ENCODE measurements around the gene GPR141.
A peak's percentile ranks its signal among the peaks of the same experiment; 100 is the strongest.
"Not testable (repeated sequence)": the region's sequence is repeated elsewhere in the genome, so short reads cannot be mapped to it uniquely, and the experiment has no call there.

The GPR141 gene

GRCh38 chr7:37684927-37685326 lies 1.4 kb downstream of the GPR141 start:
- no peaks in the 10 kb centered on the region for H3K4me1 ChIP-seq (ENCODE audit: control insufficient read depth in 5 of 5, insufficient read depth in 5 of 5, low read length in 5 of 5)

GRCh38 chr7:37686556-37687345 lies 3.2 kb downstream of the GPR141 start:
- H3K4me3 ChIP-seq (ENCODE audit: low read depth in 1 of 5, low read length in 5 of 5): no peak overlapping the region
- no peaks in the 10 kb centered on the region for H3K27me3 ChIP-seq (ENCODE audit: control insufficient read depth in 5 of 5, insufficient read depth in 4 of 5, low read length in 5 of 5)
- no peaks in the 10 kb centered on the region for H3K36me3 ChIP-seq (ENCODE audit: control insufficient read depth in 5 of 5, insufficient read depth in 5 of 5, low read length in 5 of 5)
- no peak overlapping the region for H3K27ac ChIP-seq (ENCODE audit: low read depth, low read length)
- no peak overlapping the region for H3K9ac ChIP-seq (ENCODE audit: low read length in 5 of 5)
- no peaks in the 10 kb centered on the region for H3K4me1 ChIP-seq (ENCODE audit: control insufficient read depth in 5 of 5, insufficient read depth in 5 of 5, low read length in 5 of 5)
- no peaks in the 10 kb centered on the region for H3K9me3 ChIP-seq (ENCODE audit: control insufficient read depth in 5 of 5, low read length in 5 of 5)

More at GRCh38 chr7:37684927-37685326, 1.4 kb downstream of the GPR141 start:
- H3K9ac ChIP-seq (ENCODE audit: low read length in 5 of 5): no peak overlapping the region
- no peak overlapping the region for H3K27ac ChIP-seq (ENCODE audit: low read depth, low read length)
- H3K9me3 ChIP-seq (ENCODE audit: control insufficient read depth in 5 of 5, low read length in 5 of 5): no peaks in the 10 kb centered on the region
- H3K27me3 ChIP-seq (ENCODE audit: control insufficient read depth in 5 of 5, insufficient read depth in 4 of 5, low read length in 5 of 5): no peaks in the 10 kb centered on the region
- H3K4me3 ChIP-seq (ENCODE audit: low read depth in 1 of 5, low read length in 5 of 5): no peak overlapping the region
- no peaks in the 10 kb centered on the region for H3K36me3 ChIP-seq (ENCODE audit: control insufficient read depth in 5 of 5, insufficient read depth in 5 of 5, low read length in 5 of 5)

- Histone ChIP-seq H3K27ac (ENCODE audit: low read depth, low read length) (no peak overlapping the region), H3K9ac (ENCODE audit: low read length in 5 of 5) (no peak overlapping the region), H3K36me3 (ENCODE audit: control insufficient read depth in 5 of 5, insufficient read depth in 5 of 5, low read length in 5 of 5) (no peaks in the 10 kb centered on the region), H3K4me3 (ENCODE audit: low read depth in 1 of 5, low read length in 5 of 5) (peak overlapping the region in 1 of 5 donors; percentile 22), H3K27me3 (ENCODE audit: control insufficient read depth in 5 of 5, insufficient read depth in 4 of 5, low read length in 5 of 5) (no peaks in the 10 kb centered on the region), H3K4me1 (ENCODE audit: control insufficient read depth in 5 of 5, insufficient read depth in 5 of 5, low read length in 5 of 5) (peaks cover 0 to 5% (median 4%) of the 10 kb centered on the region in 5 donors), H3K9me3 (ENCODE audit: control insufficient read depth in 5 of 5, low read length in 5 of 5) (no peaks in the 10 kb centered on the region)
Observed at GRCh38 chr7:37690206-37690605, 6.6 kb downstream of the GPR141 start.

GRCh38 chr7:37694208-37695094 lies 10.9 kb downstream of the GPR141 start:
- no peaks in the 10 kb centered on the region for H3K36me3 ChIP-seq (ENCODE audit: control insufficient read depth in 5 of 5, insufficient read depth in 5 of 5, low read length in 5 of 5)
- no peaks in the 10 kb centered on the region for H3K27me3 ChIP-seq (ENCODE audit: control insufficient read depth in 5 of 5, insufficient read depth in 4 of 5, low read length in 5 of 5)
- no peak overlapping the region for H3K27ac ChIP-seq (ENCODE audit: low read depth, low read length)
- H3K9me3 ChIP-seq (ENCODE audit: control insufficient read depth in 5 of 5, low read length in 5 of 5): no peaks in the 10 kb centered on the region
- peaks cover 0 to 5% (median 4%) of the 10 kb centered on the region in 5 donors for H3K4me1 ChIP-seq (ENCODE audit: control insufficient read depth in 5 of 5, insufficient read depth in 5 of 5, low read length in 5 of 5)
- no peak overlapping the region for H3K4me3 ChIP-seq (ENCODE audit: low read depth in 1 of 5, low read length in 5 of 5)
- H3K9ac ChIP-seq (ENCODE audit: low read length in 5 of 5): no peak overlapping the region

- no peaks in the 10 kb centered on the region for H3K9me3 ChIP-seq (ENCODE audit: control insufficient read depth in 5 of 5, low read length in 5 of 5)
- H3K27ac ChIP-seq (ENCODE audit: low read depth, low read length): no peak overlapping the region
- H3K36me3 ChIP-seq (ENCODE audit: control insufficient read depth in 5 of 5, insufficient read depth in 5 of 5, low read length in 5 of 5): no peaks in the 10 kb centered on the region
- no peak overlapping the region for H3K9ac ChIP-seq (ENCODE audit: low read length in 5 of 5)
- no peaks in the 10 kb centered on the region for H3K27me3 ChIP-seq (ENCODE audit: control insufficient read depth in 5 of 5, insufficient read depth in 4 of 5, low read length in 5 of 5)
- no peak overlapping the region for H3K4me3 ChIP-seq (ENCODE audit: low read depth in 1 of 5, low read length in 5 of 5)
- peaks cover 0 to 5% (median 4%) of the 10 kb centered on the region in 5 donors for H3K4me1 ChIP-seq (ENCODE audit: control insufficient read depth in 5 of 5, insufficient read depth in 5 of 5, low read length in 5 of 5)
Observed at GRCh38 chr7:37698276-37698675, 14.7 kb downstream of the GPR141 start.

GRCh38 chr7:37698782-37699181 lies 15.2 kb downstream of the GPR141 start:
- Histone ChIP-seq H3K9ac (ENCODE audit: low read length in 5 of 5) (no peak overlapping the region), H3K4me1 (ENCODE audit: control insufficient read depth in 5 of 5, insufficient read depth in 5 of 5, low read length in 5 of 5) (peaks cover 0 to 5% (median 4%) of the 10 kb centered on the region in 5 donors)

GRCh38 chr7:37701769-37702168 lies 18.2 kb downstream of the GPR141 start:
- Histone ChIP-seq H3K27ac (ENCODE audit: low read depth, low read length) (no peak overlapping the region), H3K9me3 (ENCODE audit: control insufficient read depth in 5 of 5, low read length in 5 of 5) (no peaks in the 10 kb centered on the region), H3K9ac (ENCODE audit: low read length in 5 of 5) (no peak overlapping the region), H3K4me3 (ENCODE audit: low read depth in 1 of 5, low read length in 5 of 5) (no peak overlapping the region), H3K36me3 (ENCODE audit: control insufficient read depth in 5 of 5, insufficient read depth in 5 of 5, low read length in 5 of 5) (no peaks in the 10 kb centered on the region), H3K27me3 (ENCODE audit: control insufficient read depth in 5 of 5, insufficient read depth in 4 of 5, low read length in 5 of 5) (no peaks in the 10 kb centered on the region), H3K4me1 (ENCODE audit: control insufficient read depth in 5 of 5, insufficient read depth in 5 of 5, low read length in 5 of 5) (peaks cover 0 to 9% (median 6%) of the 10 kb centered on the region in 5 donors)

More at GRCh38 chr7:37698782-37699181, 15.2 kb downstream of the GPR141 start:
- no peaks in the 10 kb centered on the region for H3K36me3 ChIP-seq (ENCODE audit: control insufficient read depth in 5 of 5, insufficient read depth in 5 of 5, low read length in 5 of 5)
- H3K27ac ChIP-seq (ENCODE audit: low read depth, low read length): no peak overlapping the region
- no peaks in the 10 kb centered on the region for H3K9me3 ChIP-seq (ENCODE audit: control insufficient read depth in 5 of 5, low read length in 5 of 5)
- no peak overlapping the region for H3K4me3 ChIP-seq (ENCODE audit: low read depth in 1 of 5, low read length in 5 of 5)
- no peaks in the 10 kb centered on the region for H3K27me3 ChIP-seq (ENCODE audit: control insufficient read depth in 5 of 5, insufficient read depth in 4 of 5, low read length in 5 of 5)

GRCh38 chr7:37703361-37703760 lies 19.8 kb downstream of the GPR141 start:
- no peak overlapping the region for H3K9ac ChIP-seq (ENCODE audit: low read length in 5 of 5)
- peaks cover 0 to 11% (median 6%) of the 10 kb centered on the region in 5 donors for H3K4me1 ChIP-seq (ENCODE audit: control insufficient read depth in 5 of 5, insufficient read depth in 5 of 5, low read length in 5 of 5)
- H3K9me3 ChIP-seq (ENCODE audit: control insufficient read depth in 5 of 5, low read length in 5 of 5): no peaks in the 10 kb centered on the region
- no peaks in the 10 kb centered on the region for H3K27me3 ChIP-seq (ENCODE audit: control insufficient read depth in 5 of 5, insufficient read depth in 4 of 5, low read length in 5 of 5)
- H3K4me3 ChIP-seq (ENCODE audit: low read depth in 1 of 5, low read length in 5 of 5): no peak overlapping the region
- H3K36me3 ChIP-seq (ENCODE audit: control insufficient read depth in 5 of 5, insufficient read depth in 5 of 5, low read length in 5 of 5): no peaks in the 10 kb centered on the region
- H3K27ac ChIP-seq (ENCODE audit: low read depth, low read length): no peak overlapping the region

GRCh38 chr7:37704328-37704833 lies 20.8 kb downstream of the GPR141 start:
- H3K9ac ChIP-seq (ENCODE audit: low read length in 5 of 5); H3K9me3 ChIP-seq (ENCODE audit: control insufficient read depth in 5 of 5, low read length in 5 of 5); H3K27ac ChIP-seq (ENCODE audit: low read depth, low read length); H3K4me3 ChIP-seq (ENCODE audit: low read depth in 1 of 5, low read length in 5 of 5); H3K36me3 ChIP-seq (ENCODE audit: control insufficient read depth in 5 of 5, insufficient read depth in 5 of 5, low read length in 5 of 5); H3K27me3 ChIP-seq (ENCODE audit: control insufficient read depth in 5 of 5, insufficient read depth in 4 of 5, low read length in 5 of 5): not testable (repeated sequence)
- H3K4me1 ChIP-seq (ENCODE audit: control insufficient read depth in 5 of 5, insufficient read depth in 5 of 5, low read length in 5 of 5): peaks cover 0 to 11% (median 6%) of the 10 kb centered on the region in 5 donors

- H3K9me3 ChIP-seq (ENCODE audit: control insufficient read depth in 5 of 5, low read length in 5 of 5): no peaks in the 10 kb centered on the region
- no peaks in the 10 kb centered on the region for H3K27me3 ChIP-seq (ENCODE audit: control insufficient read depth in 5 of 5, insufficient read depth in 4 of 5, low read length in 5 of 5)
- H3K36me3 ChIP-seq (ENCODE audit: control insufficient read depth in 5 of 5, insufficient read depth in 5 of 5, low read length in 5 of 5): no peaks in the 10 kb centered on the region
- peaks cover 0 to 11% (median 6%) of the 10 kb centered on the region in 5 donors for H3K4me1 ChIP-seq (ENCODE audit: control insufficient read depth in 5 of 5, insufficient read depth in 5 of 5, low read length in 5 of 5)
- H3K4me3 ChIP-seq (ENCODE audit: low read depth in 1 of 5, low read length in 5 of 5): no peak overlapping the region
- H3K27ac ChIP-seq (ENCODE audit: low read depth, low read length): no peak overlapping the region
- no peak overlapping the region for H3K9ac ChIP-seq (ENCODE audit: low read length in 5 of 5)
Observed at GRCh38 chr7:37705976-37706375, 22.4 kb downstream of the GPR141 start.
